Measurements from ENCODE around the gene SYNGR4. TPM values are rescaled to one million over a fixed set of nuclear protein-coding genes. Genes with fewer than 3 reads are reported as not detected.
"Not testable (repeated sequence)": the region's sequence is repeated elsewhere in the genome, so short reads cannot be mapped to it uniquely, and the experiment has no call there.

SYNGR4 gene
- total RNA-seq, 2 experiments from 2014 or later: 0.50 to 0.52 TPM

GRCh38 chr19:48381178-48381950 is 17.2 kb downstream of the SYNGR4 start:
- peaks cover 22% of the 10 kb centered on the region for H3K36me3 Mint-ChIP-seq (ENCODE audit: low read depth)
- H3K27ac Mint-ChIP-seq: no peak overlapping the region
- no peaks in the 10 kb centered on the region for H3K9me3 Mint-ChIP-seq
- no peaks in the 10 kb centered on the region for H3K4me1 Mint-ChIP-seq (ENCODE audit: low read depth)
- no peak for DNase-seq
- H3K4me3 Mint-ChIP-seq: no peak overlapping the region
- intact Hi-C loops (cut with micrococcal nuclease): no loop called here
- CTCF ChIA-PET: interaction anchor here (0.6 to 2.3 kb wide), 2 partner anchors 10 to 32 kb away, joined by 6 read pairs; partner anchors contain the start of gene KDELR1
- H3K27me3 Mint-ChIP-seq (ENCODE audit: low read depth): no peaks in the 10 kb centered on the region

DNA sequence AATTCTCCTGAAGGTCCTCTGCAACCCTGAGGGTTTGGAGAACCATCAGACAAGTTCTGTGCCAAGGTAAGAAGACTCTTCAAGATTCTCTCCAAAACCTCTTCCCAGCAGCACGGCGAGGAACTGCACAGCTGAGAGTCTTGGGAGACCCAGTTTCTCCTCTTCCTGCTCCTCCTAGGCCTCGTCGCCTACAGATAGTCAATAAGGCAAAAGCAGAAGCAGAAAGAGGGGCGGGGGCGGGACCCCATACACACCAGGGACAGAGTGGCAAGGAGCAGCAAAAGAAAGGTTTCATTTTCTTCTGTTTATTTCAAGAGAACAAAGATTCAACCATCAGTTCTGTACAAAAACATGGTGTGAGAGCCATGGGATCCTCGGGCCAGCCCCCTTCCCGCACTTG is 18.1 kb downstream of the SYNGR4 start:
- H3K4me1 Mint-ChIP-seq (ENCODE audit: low read depth): no peaks in the 10 kb centered on the region
- no peak overlapping the region for H3K27ac Mint-ChIP-seq
- CTCF ChIA-PET: interaction anchor here (2.3 kb wide), 1 partner anchor 9 kb away, joined by 6 read pairs; the partner anchor contains the start of gene KDELR1
- H3K9me3 Mint-ChIP-seq: no peaks in the 10 kb centered on the region
- H3K27me3 Mint-ChIP-seq (ENCODE audit: low read depth): no peaks in the 10 kb centered on the region
- H3K36me3 Mint-ChIP-seq (ENCODE audit: low read depth): peaks cover 24% of the 10 kb centered on the region
- intact Hi-C loops (cut with micrococcal nuclease): no loop called here
- DNase-seq: no peak
- H3K4me3 Mint-ChIP-seq: no peak overlapping the region

DNA sequence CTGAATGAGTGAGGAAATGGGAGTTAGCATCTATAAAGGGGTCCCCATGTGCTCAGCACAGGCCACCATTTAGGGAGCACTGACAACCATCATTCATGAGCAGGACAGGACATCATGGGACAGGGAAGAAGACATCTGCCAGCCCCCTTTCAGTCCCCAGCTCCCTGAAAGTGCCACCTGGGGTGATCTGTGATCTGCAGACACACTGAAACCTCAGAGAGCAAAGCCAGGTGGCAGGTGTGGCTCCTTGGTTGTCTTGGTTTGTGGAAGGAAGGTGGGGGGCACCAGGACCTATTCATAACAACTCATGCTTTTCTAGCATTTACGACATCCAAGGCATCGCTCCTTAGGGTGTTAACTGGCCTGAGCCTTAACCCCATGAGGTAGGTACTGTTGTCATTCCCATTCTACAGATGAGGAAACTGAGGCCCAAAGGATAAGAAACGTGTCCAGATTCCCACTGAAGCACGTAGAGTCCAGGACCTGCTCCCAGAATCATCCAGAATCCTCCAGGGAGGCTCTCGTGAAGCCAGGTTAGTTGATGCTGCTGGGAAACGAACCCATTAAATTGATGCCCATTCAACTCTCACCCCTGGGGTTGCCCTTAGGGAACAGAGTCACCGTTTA is 21.4 kb downstream of the SYNGR4 start:
- no peak overlapping the region for H3K27ac Mint-ChIP-seq
- H3K36me3 Mint-ChIP-seq (ENCODE audit: low read depth): peaks cover 31% of the 10 kb centered on the region
- no peaks in the 10 kb centered on the region for H3K27me3 Mint-ChIP-seq (ENCODE audit: low read depth)
- H3K4me1 Mint-ChIP-seq (ENCODE audit: low read depth): peaks cover 11% of the 10 kb centered on the region
- CTCF ChIA-PET: no interaction called here
- no peaks in the 10 kb centered on the region for H3K9me3 Mint-ChIP-seq
- H3K4me3 Mint-ChIP-seq: no peak overlapping the region
- intact Hi-C loops (cut with micrococcal nuclease): no loop called here
- no peak for DNase-seq

DNA sequence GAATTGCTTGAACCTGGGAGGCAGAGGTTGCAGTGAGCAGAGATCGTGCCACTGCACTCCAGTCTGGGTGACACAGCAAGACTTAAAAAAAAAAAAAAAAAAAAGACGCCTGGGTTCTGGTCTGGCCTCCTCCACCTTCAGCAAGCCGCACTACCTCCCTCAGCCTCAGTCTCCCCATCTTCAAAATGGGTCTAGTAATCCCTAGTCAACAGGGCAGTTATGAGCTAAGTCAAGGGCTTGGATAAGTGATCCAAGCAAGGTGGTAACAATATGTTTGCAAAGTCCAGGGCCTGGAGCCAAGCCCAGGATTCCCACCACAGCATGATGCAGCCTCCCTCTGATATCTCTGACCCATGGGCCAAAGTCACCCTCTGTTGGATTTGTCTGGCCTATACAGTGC is 22.8 kb downstream of the SYNGR4 start:
- Mint-ChIP-seq H3K4me3 (no peak overlapping the region), H3K27me3 (ENCODE audit: low read depth) (no peaks in the 10 kb centered on the region), H3K4me1 (ENCODE audit: low read depth) (peaks cover 14% of the 10 kb centered on the region), H3K9me3 (no peaks in the 10 kb centered on the region), H3K36me3 (ENCODE audit: low read depth) (peaks cover 28% of the 10 kb centered on the region), H3K27ac (peak overlapping the region; percentile 59)
- intact Hi-C loops (cut with micrococcal nuclease): no loop called here
- CTCF ChIA-PET: interaction anchor here (0.6 to 0.9 kb wide), 3 partner anchors 36 to 849 kb away, joined by 3 to 4 read pairs (median 3); no protein-coding TSS in a partner anchor
- no peak for DNase-seq

GRCh38 chr19:48390188-48391099 is 26.3 kb downstream of the SYNGR4 start:
- peak; percentile 79 for DNase-seq
- H3K36me3 Mint-ChIP-seq (ENCODE audit: low read depth): peaks cover 17% of the 10 kb centered on the region
- H3K9me3 Mint-ChIP-seq: no peaks in the 10 kb centered on the region
- H3K4me3 Mint-ChIP-seq: peak overlapping the region; percentile 94
- peaks cover 18% of the 10 kb centered on the region for H3K27me3 Mint-ChIP-seq (ENCODE audit: low read depth)
- H3K4me1 Mint-ChIP-seq (ENCODE audit: low read depth): peaks cover 31% of the 10 kb centered on the region
- CTCF ChIA-PET: interaction anchor here (0.6 to 2.2 kb wide), 24 partner anchors 9 to 281 kb away, joined by 3 to 14 read pairs (median 5); partner anchors contain the start of genes SYNGR4 and TMEM143
- H3K27ac Mint-ChIP-seq: peak overlapping the region; percentile 90
- intact Hi-C loops (cut with micrococcal nuclease): loop anchor here (1.0 to 5.0 kb wide), 4 partner anchors 26 to 192 kb away; partner anchors contain the start of genes GRWD1 and SYNGR4

- intact Hi-C loops (cut with micrococcal nuclease): loop anchor here (1.0 to 5.0 kb wide), 4 partner anchors 27 to 191 kb away; partner anchors contain the start of genes GRWD1 and SYNGR4
- peak within 1 kb of the TSS; percentile 90 for H3K27ac Mint-ChIP-seq
Measured at GRCh38 chr19:48391100-48392005, 27.2 kb downstream of the SYNGR4 start, which contains the start of gene KDELR1. Gene KDELR1, minus strand, starts transcription at chr19:48391551. Its CDS starts 193 bp downstream, at chr19:48391358.

GRCh38 chr19:48392006-48392344 is 27.8 kb downstream of the SYNGR4 start:
- Mint-ChIP-seq H3K27me3 (ENCODE audit: low read depth) (peaks cover 32% of the 10 kb centered on the region), H3K4me1 (ENCODE audit: low read depth) (peaks cover 36% of the 10 kb centered on the region), H3K4me3 (peak overlapping the region; percentile 94), H3K36me3 (ENCODE audit: low read depth) (peaks cover 11% of the 10 kb centered on the region)
- not testable (repeated sequence) for DNase-seq, H3K27ac Mint-ChIP-seq, H3K9me3 Mint-ChIP-seq
- CTCF ChIA-PET: interaction anchor here (0.6 to 2.2 kb wide), 21 partner anchors 9 to 941 kb away, joined by 3 to 14 read pairs (median 5); partner anchors contain the start of genes SYNGR4 and TMEM143
- intact Hi-C loops (cut with micrococcal nuclease): loop anchor here (5.0 kb wide), 1 partner anchor 190 kb away; no protein-coding TSS in a partner anchor

More at GRCh38 chr19:48391100-48392005, 27.2 kb downstream of the SYNGR4 start, which contains the start of gene KDELR1:
- Mint-ChIP-seq H3K27me3 (ENCODE audit: low read depth) (peaks cover 27% of the 10 kb centered on the region), H3K36me3 (ENCODE audit: low read depth) (peaks cover 11% of the 10 kb centered on the region), H3K9me3 (no peaks in the 10 kb centered on the region), H3K4me3 (peak within 1 kb of the TSS; percentile 94), H3K4me1 (ENCODE audit: low read depth) (peaks cover 36% of the 10 kb centered on the region)
- DNase-seq: peak; percentile 73
- CTCF ChIA-PET: interaction anchor here (0.6 to 2.2 kb wide), 29 partner anchors 10 to 941 kb away, joined by 3 to 14 read pairs (median 4); partner anchors contain the start of genes SYNGR4 and TMEM143

DNA sequence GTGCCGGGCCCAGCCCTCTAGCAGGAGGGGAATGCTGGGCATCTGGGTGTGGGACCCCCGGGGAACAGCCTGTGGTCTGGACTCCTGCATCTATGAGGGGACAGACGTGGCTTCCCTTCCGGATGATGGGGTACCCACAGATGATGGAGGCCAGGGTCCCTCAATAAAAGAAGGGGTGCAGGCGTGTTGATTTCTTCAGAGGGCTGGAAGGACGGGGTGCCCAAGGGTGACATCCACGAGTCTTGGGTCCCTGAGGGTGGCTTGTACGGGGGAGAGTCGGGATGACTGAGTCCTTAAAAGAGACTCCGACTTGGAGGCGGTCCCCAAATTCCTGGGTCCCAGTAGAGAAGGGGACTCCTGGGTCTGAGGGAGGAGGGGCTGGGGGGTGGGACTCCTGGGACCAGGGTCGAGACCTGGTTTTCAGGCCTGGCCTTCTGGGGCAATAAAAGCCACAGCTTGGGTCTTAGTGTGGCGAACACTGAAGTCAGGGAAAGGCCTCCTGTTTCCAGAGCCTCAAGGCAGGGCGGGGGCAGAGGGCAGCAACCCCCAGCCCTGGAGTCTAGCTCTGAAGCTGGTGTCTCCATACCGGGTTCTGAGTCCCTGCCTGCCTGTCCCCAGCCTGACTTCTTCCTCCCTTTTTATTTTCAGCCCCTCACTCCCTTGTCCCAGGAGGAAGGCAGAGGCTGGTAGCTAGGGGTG is 28.8 kb downstream of the SYNGR4 start:
- no peaks in the 10 kb centered on the region for H3K9me3 Mint-ChIP-seq
- H3K27me3 Mint-ChIP-seq (ENCODE audit: low read depth): peaks cover 41% of the 10 kb centered on the region
- CTCF ChIA-PET: interaction anchor here (0.5 to 1.2 kb wide), 2 partner anchors 19 to 29 kb away, joined by 3 read pairs; partner anchors contain the start of genes SYNGR4 and TMEM143
- no peak overlapping the region for H3K27ac Mint-ChIP-seq
- intact Hi-C loops (cut with micrococcal nuclease): loop anchor here (5.0 kb wide), 1 partner anchor 189 kb away; no protein-coding TSS in a partner anchor
- H3K4me3 Mint-ChIP-seq: no peak overlapping the region
- peaks cover 46% of the 10 kb centered on the region for H3K4me1 Mint-ChIP-seq (ENCODE audit: low read depth)
- peaks cover 7% of the 10 kb centered on the region for H3K36me3 Mint-ChIP-seq (ENCODE audit: low read depth)
- no peak for DNase-seq

GRCh38 chr19:48393559-48394330 is 29.6 kb downstream of the SYNGR4 start, which contains the start of gene GRIN2D:
Gene GRIN2D, plus strand, starts transcription at chr19:48393668. Its CDS starts 4,725 bp downstream, at chr19:48398393.
- H3K27me3 Mint-ChIP-seq (ENCODE audit: low read depth): peaks cover 42% of the 10 kb centered on the region
- DNase-seq: peak; percentile 25
- H3K27ac Mint-ChIP-seq: no peak within 1 kb of the TSS
- H3K36me3 Mint-ChIP-seq (ENCODE audit: low read depth): peaks cover 3% of the 10 kb centered on the region
- H3K4me1 Mint-ChIP-seq (ENCODE audit: low read depth): peaks cover 43% of the 10 kb centered on the region
- H3K9me3 Mint-ChIP-seq: no peaks in the 10 kb centered on the region
- H3K4me3 Mint-ChIP-seq: peak within 1 kb of the TSS; percentile 34
- CTCF ChIA-PET: interaction anchor here (0.5 to 1.2 kb wide), 2 partner anchors 18 to 29 kb away, joined by 3 read pairs; partner anchors contain the start of genes SYNGR4 and TMEM143
- intact Hi-C loops (cut with micrococcal nuclease): loop anchor here (5.0 kb wide), 1 partner anchor 189 kb away; no protein-coding TSS in a partner anchor
